Endothelial cell of umbilical vein (primary cell): Measurements from ENCODE around the gene ALDH6A1. TPM values are rescaled to one million over a fixed set of nuclear protein-coding genes. Genes with fewer than 3 reads are reported as not detected.

Experiments
- BruUV-seq: library from RNA; stranded (reverse); fragments of 400-500 nt; replicated peaks from 2 replicates; lab custom pipeline; 2021; lab: Mats Ljungman, UMichigan
- CTCF ChIA-PET: fragments of 300-600, 350-600 bp; sonication (Branson Sonifier 250); formaldehyde crosslinking; loops from one replicate; lab custom pipeline; 2021; ENCODE audit warnings: antibody characterized with exemption, inconsistent platforms; lab: Charles Lee
- POLR2A ChIA-PET: fragments of 300-600, 350-600 bp; sonication (Branson Sonifier 250); formaldehyde crosslinking; loops from one replicate; lab custom pipeline; 2021; ENCODE audit warnings: antibody characterized with exemption, inconsistent platforms; lab: Charles Lee
- DNase-seq: peaks from one replicate; pipeline ENCODE4 v3.0.0-alpha.2; 2011; ENCODE audit warnings: low read depth, low spot score
- FAIRE-seq: peaks from 2 replicates; lab custom pipeline; 2011; peaks lifted over from hg19 to GRCh38; lab: Jason Lieb, UNC
- H2AFZ ChIP-seq: 2 replicates; pipeline ENCODE4 v1.6.0; 2012; ENCODE audit warnings: low read depth, low read length, control low read depth, inconsistent platforms
- H3K27ac ChIP-seq: 2 replicates; pipeline ENCODE4 v1.5.1; 2011; ENCODE audit warnings: low read depth, mild to moderate bottlenecking, control low read depth, low read length, moderate library complexity; ENCODE audit not compliant: insufficient read depth
- H3K27me3 ChIP-seq, 2 experiments: 2 replicates each; pipeline versions ENCODE4 v1.6.0 to v1.6.1; 2011; ENCODE audit warnings: low read length in 2 of 2, mixed read lengths in 1 of 2; ENCODE audit not compliant: control insufficient read depth in 2 of 2, insufficient read depth in 2 of 2
- H3K36me3 ChIP-seq, 2 experiments: 2 replicates in 1 of 2; 3 replicates in 1 of 2; pipeline ENCODE4 v1.5.1; 2011; ENCODE audit warnings: low read length in 2 of 2, mild to moderate bottlenecking in 1 of 2, moderate library complexity in 1 of 2; ENCODE audit not compliant: control insufficient read depth in 2 of 2, insufficient read depth in 2 of 2; ENCODE audit errors: extremely low read depth in 1 of 2
- H3K4me1 ChIP-seq: 3 replicates; pipeline ENCODE4 v1.5.1; 2011; ENCODE audit warnings: mild to moderate bottlenecking, low read length; ENCODE audit not compliant: control insufficient read depth, insufficient read depth; ENCODE audit errors: extremely low read depth
- H3K4me2 ChIP-seq: 2 replicates; pipeline ENCODE4 v1.6.1; 2011; ENCODE audit warnings: low read length, control low read depth, mixed read lengths; ENCODE audit not compliant: insufficient read depth
- H3K4me3 ChIP-seq, 3 experiments: fragments of 200-600 bp in 1 of 3; sonication (generic), shearing (Covaris generic) in 1 of 3; replicated peaks in 1 of 3; 2 replicates each; pipeline ENCODE4 v1.5.1; 2011 to 2016; ENCODE audit warnings: control low read depth in 3 of 3, low read length in 3 of 3, mild to moderate bottlenecking in 2 of 3, inconsistent platforms in 1 of 3, low read depth in 1 of 3, moderate library complexity in 1 of 3; ENCODE audit not compliant: insufficient read depth in 1 of 3
- H3K79me2 ChIP-seq: 2 replicates; pipeline ENCODE4 v1.6.0; 2012; ENCODE audit warnings: low read length, inconsistent platforms; ENCODE audit not compliant: control insufficient read depth, insufficient read depth
- H3K9ac ChIP-seq: replicated peaks from 2 replicates; pipeline ENCODE3; 2011; ENCODE audit warnings: low read length, control low read depth; ENCODE audit not compliant: insufficient read depth; ENCODE audit errors: extremely low read depth
- H3K9me1 ChIP-seq: replicated peaks from 3 replicates; pipeline ENCODE4 v1.6.0; 2011; ENCODE audit warnings: mild to moderate bottlenecking, low read length; ENCODE audit not compliant: control insufficient read depth, insufficient read depth; ENCODE audit errors: extremely low read depth
- H3K9me3 ChIP-seq: replicated peaks from 2 replicates; pipeline ENCODE4 v1.5.1; 2012; ENCODE audit warnings: low read length, inconsistent platforms; ENCODE audit not compliant: control insufficient read depth, insufficient read depth
- H4K20me1 ChIP-seq: replicated peaks from 2 replicates; pipeline ENCODE3; 2011; ENCODE audit warnings: mild to moderate bottlenecking, low read length; ENCODE audit not compliant: control insufficient read depth, insufficient read depth; ENCODE audit errors: extremely low read depth
- EZH2 ChIP-seq: IDR thresholded peaks from 2 replicates; pipeline ENCODE4 v1.6.1; 2012; ENCODE audit warnings: borderline replicate concordance, low read depth, mild to moderate bottlenecking, moderate library complexity, low read length, inconsistent platforms; ENCODE audit not compliant: severe bottlenecking
- FOS ChIP-seq: IDR thresholded peaks from 2 replicates; pipeline ENCODE4 v1.6.1; 2011; ENCODE audit warnings: mild to moderate bottlenecking, low read length, moderate library complexity, borderline replicate concordance; ENCODE audit not compliant: insufficient read depth
- GATA2 ChIP-seq: IDR thresholded peaks from 2 replicates; pipeline ENCODE4 v1.7.0; 2011; ENCODE audit warnings: low read depth, mild to moderate bottlenecking, moderate library complexity, mixed read lengths, low read length; ENCODE audit not compliant: insufficient read length, insufficient read depth
- JUN ChIP-seq: IDR thresholded peaks from 2 replicates; pipeline ENCODE4 v1.6.1; 2011; ENCODE audit warnings: borderline replicate concordance, low read depth; ENCODE audit not compliant: insufficient read length, insufficient read depth
- dilution Hi-C: fragments of 300-500 bp; cut with MboI; formaldehyde crosslinking; loops from one replicate; pipeline ENCODE4 v1.15.0; 2019; ENCODE audit warnings: low sequenced_read_pairs; ENCODE audit not compliant: extremely low pct_ligation_motif_present
- intact Hi-C: fragments of 100-400 bp; cut with micrococcal nuclease; formaldehyde crosslinking; loops from one replicate; pipeline ENCODE4 v1.10.0; 2022
- polyA plus RNA-seq, 4 experiments: library from polyadenylated mRNA; depleted of rRNA in 3 of 4; stranded (reverse) in 3 of 4; unstranded in 1 of 4; fragments of >200 nt; gene quantifications; 2 replicates each; pipeline versions ENCODE4 v1.2.1 to v1.2.3, GENCODE V29; 2011 to 2012; ENCODE audit warnings: missing spikeins in 1 of 4
- total RNA-seq: library from RNA; stranded (reverse); gene quantifications from 2 replicates; pipeline ENCODE4 v1.2.3, GENCODE V29; 2021
- TF ChIP-seq, protein P1 (sequence below): IDR thresholded peaks from 2 replicates; pipeline ENCODE4 v1.6.1; 2011; ENCODE audit not compliant: insufficient read depth, insufficient read length
- TF ChIP-seq, protein P2 (sequence below), 2 donors: IDR thresholded peaks; 1 replicate in 1 of 2; 2 replicates in 1 of 2; pipeline ENCODE4 v1.5.1; 2011; ENCODE audit warnings: low read length in 2 of 2, mild to moderate bottlenecking in 2 of 2, moderate library complexity in 2 of 2, control low read depth in 1 of 2, inconsistent platforms in 1 of 2, low read depth in 1 of 2; ENCODE audit not compliant: insufficient read depth in 1 of 2; ENCODE audit errors: extremely low read depth in 1 of 2

ALDH6A1 gene
- total and polyA plus RNA-seq, 2 donors (not counting 3 experiments of a cell fraction or from before 2014, with no cell fraction given), result 5.2 to 10.2 TPM

DNA sequence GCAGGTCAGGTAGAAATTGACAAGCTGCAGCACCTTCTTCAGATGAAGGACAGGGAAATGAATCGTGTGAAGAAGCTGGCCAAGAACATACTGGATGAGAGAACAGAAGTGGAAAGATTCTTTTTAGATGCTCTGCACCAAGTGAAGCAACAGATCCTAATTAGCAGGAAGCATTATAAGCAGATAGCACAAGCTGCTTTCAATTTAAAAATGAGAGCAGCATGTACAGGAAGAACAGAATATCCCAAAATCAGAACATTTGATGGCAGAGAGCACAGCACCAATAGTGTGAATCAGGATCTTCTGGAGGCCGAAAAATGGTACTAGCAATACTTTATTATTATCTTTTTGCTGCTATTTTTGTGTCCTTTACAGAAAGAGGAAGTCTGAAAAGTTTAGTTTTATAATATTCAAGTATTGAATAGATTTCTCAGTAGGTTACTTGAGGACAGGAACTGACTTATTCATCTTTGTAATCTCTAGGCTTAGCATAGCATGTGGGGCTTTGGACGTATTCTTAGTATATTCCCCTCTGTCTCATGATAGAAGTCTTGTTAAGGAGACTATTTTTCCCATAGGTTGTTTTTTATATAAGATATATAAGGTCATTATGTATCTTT, 34.3 kb downstream of the ALDH6A1 start:
- Histone ChIP-seq H3K27me3 (no peaks in the 10 kb centered on the region), H3K27ac (no peak overlapping the region), H3K4me1 (no peaks in the 10 kb centered on the region), H3K79me2 (no peaks in the 10 kb centered on the region), H3K4me3 (no peak overlapping the region), H3K9ac (no peak overlapping the region), H3K36me3 (no peaks in the 10 kb centered on the region), H2AFZ (no peak overlapping the region), H3K9me3 (no peaks in the 10 kb centered on the region), H4K20me1 (no peaks in the 10 kb centered on the region), H3K4me2 (no peak overlapping the region), H3K9me1 (no peaks in the 10 kb centered on the region)
- DNase-seq, result no peak
- dilution Hi-C loops, result no loop called here
- POLR2A ChIA-PET, result interaction anchor here (0.7 kb wide), 1 partner anchor 979 kb away, joined by 3 read pairs; no protein-coding TSS in a partner anchor
- no peak for FAIRE-seq
- intact Hi-C loops, result no loop called here
- CTCF ChIA-PET, result interaction anchor here (1.0 kb wide), 2 partner anchors 9 to 12 kb away, joined by 3 to 6 read pairs; no protein-coding TSS in a partner anchor
- TF ChIP-seq FOS, result no peak
- TF ChIP-seq, protein P1, sequence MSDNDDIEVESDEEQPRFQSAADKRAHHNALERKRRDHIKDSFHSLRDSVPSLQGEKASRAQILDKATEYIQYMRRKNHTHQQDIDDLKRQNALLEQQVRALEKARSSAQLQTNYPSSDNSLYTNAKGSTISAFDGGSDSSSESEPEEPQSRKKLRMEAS, result no peak
- no peak for TF ChIP-seq JUN
- TF ChIP-seq, protein P2, sequence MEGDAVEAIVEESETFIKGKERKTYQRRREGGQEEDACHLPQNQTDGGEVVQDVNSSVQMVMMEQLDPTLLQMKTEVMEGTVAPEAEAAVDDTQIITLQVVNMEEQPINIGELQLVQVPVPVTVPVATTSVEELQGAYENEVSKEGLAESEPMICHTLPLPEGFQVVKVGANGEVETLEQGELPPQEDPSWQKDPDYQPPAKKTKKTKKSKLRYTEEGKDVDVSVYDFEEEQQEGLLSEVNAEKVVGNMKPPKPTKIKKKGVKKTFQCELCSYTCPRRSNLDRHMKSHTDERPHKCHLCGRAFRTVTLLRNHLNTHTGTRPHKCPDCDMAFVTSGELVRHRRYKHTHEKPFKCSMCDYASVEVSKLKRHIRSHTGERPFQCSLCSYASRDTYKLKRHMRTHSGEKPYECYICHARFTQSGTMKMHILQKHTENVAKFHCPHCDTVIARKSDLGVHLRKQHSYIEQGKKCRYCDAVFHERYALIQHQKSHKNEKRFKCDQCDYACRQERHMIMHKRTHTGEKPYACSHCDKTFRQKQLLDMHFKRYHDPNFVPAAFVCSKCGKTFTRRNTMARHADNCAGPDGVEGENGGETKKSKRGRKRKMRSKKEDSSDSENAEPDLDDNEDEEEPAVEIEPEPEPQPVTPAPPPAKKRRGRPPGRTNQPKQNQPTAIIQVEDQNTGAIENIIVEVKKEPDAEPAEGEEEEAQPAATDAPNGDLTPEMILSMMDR (IDR thresholded peaks at IDR 0.05; ENCODE audit: extremely low read depth in 1 of 2, insufficient read depth in 1 of 2, low read depth in 1 of 2, low read length in 2 of 2), result no peak
- no peak for TF ChIP-seq EZH2
- TF ChIP-seq GATA2, result no peak
- BruUV-seq, result no TSS peak
